NCI-H446 (cell line): ENCODE measurements around the gene CELF4.

Experiments
- DNase-seq, 2 experiments: peaks; one replicate each; lab custom pipeline; 2025; lab: John Stamatoyannopoulos, UW

CELF4 gene

DNA sequence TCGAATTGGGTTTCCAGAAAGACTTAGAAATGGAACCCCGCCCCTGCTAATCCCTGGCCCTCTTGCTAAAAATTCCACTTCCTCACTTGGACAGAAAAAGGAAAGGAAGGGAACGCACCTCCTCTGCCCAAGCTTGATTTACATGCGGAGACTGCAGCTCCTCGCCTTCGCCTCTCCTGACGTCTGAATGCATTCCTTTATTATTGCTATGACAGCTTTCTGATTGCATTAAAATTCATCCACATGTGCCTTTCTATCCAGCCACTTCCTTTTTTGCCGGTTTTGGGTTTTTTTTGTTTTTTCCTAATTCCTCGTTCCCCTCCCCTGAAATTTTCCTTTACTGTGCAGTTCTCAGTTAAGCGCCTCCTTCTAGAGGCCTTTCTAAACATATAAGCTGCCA lies 287.8 kb downstream of the CELF4 start:
- no peak for DNase-seq

DNA sequence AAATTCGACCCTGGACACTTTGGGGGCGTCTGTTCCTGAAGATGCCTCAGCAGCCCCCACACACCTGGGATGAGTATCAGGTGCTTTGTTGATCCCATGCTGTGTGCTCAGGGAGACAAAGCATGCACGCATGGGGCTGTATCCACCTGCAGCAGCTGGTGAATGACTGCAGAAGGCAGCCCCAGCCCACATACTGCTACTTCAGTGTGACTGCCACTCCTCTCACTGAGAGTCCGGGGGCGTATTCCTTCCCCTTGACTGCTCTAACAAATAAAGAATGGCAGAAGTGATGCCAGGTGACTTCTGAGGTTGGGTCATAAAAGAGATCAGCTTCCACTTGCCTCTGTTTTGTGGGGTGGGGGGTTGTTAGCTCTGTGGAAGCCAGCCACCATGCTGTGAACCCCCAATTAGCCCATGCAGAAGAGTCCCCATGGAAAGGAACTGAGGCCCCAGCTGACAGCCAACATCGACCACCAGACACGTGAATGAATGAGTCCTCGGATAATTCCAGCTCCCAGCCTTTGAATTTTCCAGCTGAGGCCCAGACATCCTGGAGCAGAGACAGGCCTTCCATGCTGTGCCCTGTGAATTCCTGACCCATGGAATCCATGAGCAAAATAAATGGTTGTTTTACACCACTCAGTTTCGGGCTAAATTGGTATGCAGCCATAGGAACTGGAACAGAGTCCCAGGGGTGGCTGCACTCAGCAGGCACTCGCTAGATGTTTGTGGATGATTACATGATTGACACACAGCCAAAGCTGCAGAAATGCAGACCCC lies 289.3 kb downstream of the CELF4 start:
- no peak for DNase-seq

DNA sequence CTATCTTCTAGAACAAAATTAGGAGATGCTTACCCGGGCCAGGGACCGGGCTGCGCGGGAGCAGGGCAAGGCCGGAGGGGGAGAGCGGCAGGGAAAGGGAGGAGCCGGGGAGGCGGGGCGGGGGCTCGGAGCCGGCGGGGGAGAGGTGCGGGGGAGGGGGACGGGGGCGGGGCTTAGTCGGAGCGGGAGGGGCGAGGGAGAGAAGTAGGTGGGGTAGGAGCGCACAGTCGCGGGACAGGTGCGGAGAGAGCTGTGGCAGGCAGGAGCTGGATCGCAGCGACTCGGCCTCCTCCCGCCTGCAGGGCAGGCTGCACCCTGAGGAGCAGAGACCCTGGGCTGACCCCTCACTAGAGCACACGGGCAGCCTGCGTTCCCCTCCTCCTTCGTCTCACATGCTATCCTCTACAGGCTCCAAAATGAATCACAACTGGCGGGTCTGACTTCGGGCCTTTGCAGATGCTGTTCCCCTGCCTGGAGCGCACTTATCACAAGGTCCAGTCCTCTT lies 290.3 kb downstream of the CELF4 start:
- no peak for DNase-seq

DNA sequence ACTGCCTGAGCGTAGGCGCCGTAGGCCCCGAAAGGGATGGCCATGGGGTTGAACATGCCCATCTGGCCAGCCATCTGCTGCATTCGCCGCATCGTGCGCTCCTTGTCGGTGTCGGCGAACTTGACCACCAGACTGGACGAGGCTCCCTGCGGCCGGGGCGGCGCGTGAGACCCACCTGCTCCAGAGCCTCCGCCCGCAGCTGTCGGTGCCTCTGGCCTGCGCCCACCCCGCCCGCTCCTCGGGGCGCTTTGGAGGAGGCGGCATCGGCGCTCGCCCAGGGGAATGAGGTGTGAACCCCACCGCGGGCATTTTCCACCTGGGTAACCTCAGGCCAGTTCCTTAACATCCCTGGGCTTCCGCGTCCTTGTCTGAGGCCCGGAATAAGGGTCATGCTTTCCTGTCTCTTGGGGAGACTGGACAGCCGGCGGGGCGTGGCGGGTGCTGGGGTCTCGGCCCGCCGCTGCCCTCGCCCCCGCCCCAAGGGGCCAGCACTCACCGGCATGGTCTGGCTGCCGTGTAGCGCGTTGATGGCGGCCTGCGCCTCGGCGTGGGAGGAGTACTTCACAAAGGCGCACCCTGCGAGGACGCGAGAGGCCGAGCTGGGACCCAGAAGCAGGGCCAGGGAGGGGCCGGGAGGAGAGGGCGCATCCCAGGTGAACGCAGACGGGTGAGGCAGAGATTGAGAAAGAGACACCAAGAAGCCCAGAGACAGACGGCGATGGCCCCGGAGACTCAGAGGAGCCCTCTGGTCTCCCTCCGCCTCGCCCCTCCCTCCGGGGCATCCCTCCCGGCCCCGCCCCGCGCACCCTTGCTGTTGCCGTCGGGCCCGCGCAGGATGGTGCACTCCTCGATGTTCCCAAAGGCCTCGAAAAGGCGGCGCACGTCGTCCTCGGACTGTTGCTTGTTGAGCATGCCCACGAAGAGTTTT lies 291.0 kb downstream of the CELF4 start:
- DNase-seq: no peak

DNA sequence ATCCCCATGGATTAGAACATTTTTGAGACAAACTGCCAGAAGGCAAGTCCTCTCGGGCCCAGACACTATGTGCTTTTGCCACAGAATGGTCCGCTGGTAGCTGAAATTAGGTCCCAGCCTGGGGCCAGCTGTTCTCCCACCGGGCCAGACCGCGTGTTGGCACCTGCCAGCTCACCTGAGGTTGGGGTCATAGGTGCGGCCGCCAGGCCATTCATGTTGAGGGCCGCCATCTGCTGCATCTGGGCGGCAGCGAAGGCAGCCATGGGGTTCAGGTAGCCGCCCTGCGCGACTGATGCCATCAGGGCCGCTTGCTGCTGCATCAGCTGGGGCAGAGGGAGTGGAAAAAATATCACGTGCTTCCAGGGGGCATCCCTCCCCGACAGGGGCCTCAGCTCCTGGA lies 292.8 kb downstream of the CELF4 start:
- DNase-seq: no peak

DNA sequence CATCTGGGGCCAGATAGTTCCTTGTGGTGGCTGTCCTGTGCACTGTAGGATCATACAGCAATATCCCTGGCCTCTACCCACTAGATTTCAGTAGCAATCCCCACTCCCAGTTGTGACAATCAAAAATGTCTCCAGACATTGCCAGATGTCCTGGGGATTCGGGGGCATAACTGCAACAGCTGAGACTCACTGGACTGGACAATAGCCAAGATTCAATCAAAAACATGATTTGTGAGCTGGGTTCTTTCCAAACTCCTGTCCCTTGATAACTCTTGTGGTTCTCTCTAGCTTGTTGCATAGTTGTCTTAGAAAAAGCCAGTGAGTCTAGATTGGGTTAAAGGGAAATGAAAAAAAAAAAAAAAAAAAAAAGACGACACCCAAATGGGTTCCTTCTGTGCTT lies 293.4 kb downstream of the CELF4 start:
- DNase-seq: peak; percentile 50 to 87

DNA sequence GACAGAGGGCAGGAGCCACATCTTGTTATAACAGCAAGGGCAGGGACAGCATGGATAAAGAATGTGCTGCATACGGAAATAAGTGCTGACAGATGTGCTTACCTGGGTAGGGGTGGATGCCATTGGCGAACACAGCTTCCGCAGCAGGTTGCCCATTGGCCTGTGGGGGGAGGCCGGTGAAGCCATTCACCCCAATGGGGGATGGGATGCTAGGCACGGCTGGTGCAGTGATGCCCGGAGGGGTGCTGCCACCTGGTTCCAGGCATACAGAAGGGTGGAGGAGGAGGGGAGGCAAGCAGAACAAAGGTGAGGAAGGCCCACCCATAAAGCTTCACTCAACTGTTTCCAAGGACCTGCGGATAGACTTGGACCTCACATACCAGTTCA lies 294.9 kb downstream of the CELF4 start:
- no peak for DNase-seq

DNA sequence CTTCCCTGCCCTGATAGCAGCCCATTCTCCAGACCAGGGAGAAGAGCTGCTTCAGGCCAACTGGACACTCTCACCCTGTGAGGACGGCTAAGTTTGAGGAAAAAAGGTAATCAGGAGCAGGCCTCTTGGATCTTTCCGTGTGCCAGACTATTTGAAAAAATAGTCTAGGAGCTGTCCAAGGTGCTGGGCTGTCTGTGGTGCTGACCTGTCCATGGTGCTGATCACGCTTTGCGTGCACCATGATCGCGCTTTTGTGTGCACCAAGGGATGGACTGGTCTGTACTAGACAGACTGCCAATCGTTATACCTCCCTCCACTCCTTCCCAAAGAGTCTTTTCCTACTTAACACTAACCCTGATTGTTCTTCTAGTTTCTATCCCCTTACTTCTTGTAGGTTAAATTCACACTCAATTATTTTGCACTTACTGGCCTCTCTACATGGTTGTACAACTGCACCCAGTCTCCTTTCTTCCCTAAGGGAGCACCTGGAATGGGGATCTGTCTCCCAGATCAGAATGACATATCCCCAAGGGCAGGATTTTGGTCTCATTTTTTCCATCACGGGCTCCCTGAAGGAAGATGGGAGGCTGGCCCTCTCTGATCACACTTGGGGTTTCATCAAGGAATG lies 295.4 kb downstream of the CELF4 start:
- no peak for DNase-seq

DNA sequence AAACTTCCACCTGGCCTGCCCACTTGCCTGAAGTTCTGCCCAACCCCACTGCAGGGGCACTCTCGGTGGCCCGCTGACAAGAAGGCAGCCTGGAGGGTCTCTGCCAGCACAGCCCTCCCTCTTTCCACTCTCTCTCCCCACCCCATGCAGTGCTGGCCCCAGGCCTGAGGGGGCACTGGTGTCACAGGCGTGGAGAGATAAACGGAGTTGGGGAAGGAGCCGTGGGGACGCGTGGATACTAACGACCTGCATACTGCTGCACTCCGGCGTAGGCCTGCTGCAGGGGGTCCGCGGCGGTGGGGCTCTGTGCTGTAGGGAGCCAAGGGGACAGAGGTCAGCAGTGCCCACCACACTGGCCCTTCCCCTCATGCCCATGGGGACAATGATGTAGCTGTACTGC lies 299.3 kb downstream of the CELF4 start:
- DNase-seq: no peak

DNA sequence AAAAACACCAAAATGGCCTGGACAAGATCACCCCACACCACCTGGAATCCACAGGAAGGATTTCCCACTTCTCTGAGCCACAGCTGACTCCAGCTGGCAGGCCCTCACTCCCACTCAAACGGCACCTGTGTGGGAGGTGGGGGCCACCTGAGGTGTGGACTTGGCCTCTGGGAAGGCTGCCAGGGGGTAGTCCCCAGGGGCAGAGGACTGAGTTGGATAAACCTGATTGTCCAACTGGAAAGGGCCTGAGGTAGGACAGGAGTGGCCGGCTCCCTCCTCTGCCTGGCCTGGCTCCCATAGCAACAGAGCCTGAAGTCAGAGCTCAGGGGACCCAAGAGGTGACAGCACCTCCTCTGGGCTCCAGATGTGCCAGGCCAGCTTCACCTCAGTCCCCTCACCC lies 300.2 kb downstream of the CELF4 start:
- DNase-seq: no peak

DNA sequence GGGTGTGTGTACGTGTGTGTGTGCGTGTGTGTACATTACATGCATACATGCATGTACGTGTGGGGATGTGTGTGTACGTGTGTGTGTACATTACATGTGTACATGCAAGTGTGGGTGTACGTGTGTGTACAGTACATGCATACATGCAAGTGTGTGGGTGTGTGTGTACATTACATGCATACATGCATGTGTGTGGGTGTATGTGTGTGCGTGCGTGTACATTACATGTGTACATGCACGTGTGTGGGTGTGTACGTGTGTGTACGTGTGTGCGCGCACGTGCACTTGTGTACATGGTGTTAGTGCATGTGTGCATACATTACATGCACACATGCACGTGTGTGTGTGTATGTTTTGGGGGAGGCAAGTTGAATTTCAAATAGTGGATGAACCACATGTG lies 300.6 kb downstream of the CELF4 start:
- no peak for DNase-seq

DNA sequence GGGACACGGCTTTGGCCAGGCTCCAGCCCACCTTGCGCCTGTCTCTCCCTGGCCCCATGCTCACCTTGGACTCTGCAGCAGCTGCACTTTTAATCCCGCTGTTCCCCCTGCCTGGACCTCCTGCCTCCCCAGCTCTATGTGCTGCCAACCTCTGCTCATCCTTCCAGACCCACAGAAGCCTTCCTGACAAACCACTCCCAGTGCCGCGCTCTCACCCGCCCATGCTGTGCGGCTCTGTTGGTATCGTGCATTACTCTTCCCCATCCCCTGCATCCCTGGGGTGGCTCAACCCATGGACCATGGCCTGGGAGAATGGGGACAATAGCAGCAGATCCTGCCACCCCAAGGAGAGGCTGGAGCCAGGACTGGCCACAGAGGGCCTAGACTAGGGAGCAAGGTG lies 303.6 kb downstream of the CELF4 start:
- DNase-seq: no peak

DNA sequence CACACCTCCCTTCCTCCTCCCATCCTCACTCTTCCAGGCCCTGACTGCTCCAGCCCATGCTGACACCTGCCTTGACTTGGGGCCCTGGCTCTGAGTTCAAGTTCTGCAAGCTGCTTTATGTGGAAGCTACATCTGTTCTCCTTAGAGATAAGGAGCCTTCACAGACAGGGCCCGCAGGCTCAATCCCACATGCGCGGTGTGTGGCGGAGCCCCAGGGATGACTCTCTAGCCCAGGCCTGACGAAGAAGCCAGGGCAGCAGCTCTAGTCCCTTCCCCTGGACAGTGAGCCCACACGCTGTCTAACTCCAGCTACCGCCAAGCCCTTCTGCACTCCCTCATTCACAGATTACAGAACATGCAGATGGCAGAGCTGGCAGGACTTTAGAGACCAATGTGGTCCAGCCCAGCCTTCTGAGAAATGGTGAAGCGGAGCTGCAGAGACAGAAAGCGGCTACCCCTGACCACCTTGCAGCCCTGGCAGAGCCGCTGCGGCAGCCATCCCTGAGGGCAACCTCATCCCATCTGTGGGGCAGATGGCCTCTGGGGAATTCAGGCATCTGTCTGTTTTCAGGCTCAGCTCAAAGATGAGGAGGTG lies 304.3 kb downstream of the CELF4 start:
- peak in 1 of 2 experiments; percentile 63 for DNase-seq

DNA sequence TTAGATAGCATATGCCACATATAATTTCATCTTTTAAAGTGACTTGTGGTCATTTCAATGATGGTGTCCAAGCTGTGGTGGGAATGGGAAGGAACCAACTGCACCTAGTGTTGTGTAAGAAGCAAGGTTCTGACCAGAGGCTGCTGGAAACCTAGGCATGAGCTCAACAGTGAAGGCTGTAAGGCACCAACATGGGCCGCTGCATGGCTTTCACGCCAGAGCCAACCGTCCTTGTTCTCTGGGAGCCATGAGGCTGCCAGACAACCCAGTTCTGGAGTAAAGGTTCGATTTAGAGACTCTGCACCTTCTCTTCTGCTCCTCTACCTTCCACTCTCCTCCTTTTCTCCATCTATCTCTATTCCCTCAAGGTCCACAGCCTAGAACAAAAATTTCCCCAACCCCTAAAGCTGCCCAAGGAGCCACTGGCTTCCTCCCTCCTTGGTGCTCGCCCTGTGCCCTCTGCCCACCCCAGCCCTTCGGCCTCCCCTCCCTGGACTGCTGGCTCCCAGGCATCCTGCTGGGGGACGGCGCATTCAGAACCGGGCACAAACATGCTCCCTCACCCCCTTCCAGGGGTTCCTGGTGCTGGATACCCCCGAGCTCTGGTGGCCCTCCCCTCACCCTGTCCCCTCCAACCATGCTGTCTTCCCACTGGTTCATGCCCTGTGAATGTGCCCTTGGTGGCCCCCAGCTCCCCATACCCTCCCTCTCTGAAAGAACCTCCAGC lies 305.1 kb downstream of the CELF4 start:
- no peak for DNase-seq

DNA sequence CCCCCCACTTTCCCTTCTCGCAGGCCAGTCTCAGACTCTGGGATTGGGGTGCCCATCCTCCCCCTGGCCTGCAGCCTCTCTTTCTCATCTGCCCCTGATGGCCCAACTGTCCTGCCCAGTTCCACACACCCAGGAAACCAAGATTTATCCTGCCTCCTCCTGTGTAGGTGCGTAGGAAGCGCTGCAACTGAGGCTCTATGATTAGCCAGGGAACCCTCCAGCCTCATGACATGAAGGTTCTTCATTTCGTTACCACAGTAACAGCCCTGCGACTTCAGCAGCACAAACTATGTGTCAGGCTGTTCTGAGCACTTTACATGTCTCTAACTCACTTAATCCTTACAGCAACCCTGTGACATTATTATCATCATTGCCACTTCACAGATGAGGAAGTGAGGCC lies 305.9 kb downstream of the CELF4 start:
- DNase-seq: no peak

DNA sequence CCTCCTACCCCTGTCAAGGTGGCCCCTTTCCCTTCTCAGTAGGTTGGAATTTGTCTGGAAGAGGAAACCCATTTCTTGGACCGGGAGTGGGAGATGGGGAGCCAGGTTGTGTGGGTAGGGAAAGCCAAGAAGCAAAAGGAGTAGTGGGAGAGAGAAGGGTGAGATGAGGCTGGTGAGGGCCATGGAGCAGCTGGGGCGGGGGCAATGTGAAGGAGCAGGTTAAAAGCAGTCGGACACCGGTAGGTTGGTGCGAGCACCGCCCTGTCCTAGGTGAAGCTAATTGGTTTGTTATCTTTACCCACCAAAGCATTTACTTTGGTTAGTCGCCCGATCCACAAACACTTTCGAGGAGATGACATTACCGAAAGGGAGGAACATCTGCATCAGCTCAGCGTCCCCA lies 306.8 kb downstream of the CELF4 start:
- no peak for DNase-seq

DNA sequence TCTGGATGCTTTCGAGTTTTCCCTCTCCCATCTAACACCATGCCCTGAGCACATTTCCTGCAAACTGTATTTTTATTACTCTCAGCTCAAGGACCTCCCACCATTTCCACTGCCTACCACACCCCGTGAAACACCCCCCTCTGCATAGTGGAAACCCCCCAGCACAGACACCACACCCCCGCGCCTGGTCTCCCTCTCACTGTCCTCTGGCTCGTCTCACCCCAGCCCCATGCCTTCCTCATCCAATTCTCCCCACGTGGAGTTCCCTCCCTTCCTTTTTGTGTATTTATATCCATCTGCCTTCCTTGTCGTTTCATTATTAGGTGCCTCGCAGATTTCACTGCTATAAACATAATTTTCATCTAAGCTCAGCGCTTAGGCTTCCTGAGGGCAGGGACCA lies 307.5 kb downstream of the CELF4 start:
- no peak for DNase-seq

DNA sequence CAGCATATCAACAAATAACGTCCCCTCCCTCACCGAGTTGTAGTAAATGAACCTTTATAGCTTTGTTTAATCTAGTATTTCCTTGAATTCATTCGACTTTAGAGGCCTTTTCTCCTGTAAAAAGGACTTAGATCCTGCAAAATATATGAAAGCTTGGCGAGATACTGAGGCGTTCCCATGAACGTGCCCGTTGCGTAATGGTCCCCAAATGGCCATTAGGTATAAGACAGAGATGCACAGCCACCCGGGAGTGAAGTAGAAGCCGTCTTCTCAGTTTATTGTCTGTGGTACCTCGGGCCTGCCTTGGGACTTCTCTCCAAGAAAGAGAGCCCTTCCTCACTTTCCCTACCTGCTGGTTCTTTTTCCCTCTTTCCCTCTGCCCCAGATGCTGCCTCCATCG lies 310.6 kb downstream of the CELF4 start:
- DNase-seq: no peak

DNA sequence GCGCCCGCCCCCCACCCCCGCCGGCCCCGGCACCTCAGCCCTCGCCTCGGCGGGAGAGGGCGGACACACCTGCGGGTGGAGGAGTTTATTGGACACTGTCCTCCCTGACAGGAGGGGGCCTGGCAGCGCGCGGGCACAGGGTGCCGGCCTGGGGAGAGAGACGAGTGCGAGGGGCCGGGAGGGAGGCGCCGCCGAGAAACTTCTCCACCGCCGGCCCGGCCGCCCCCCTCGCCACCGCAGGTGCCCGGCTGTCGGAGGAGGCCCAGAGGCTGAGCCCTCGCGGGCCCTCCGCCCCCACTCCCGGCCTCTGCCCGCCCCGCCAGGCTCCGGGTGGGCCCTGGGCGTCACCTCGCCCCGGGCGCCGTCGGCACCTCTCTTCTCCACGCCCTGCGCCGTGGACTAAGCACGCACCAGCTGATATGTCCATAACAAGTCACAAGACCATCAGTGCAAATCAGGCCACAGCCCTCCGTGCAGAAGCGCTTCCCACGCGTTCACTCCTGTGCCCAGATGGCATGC lies 311.3 kb downstream of the CELF4 start:
- no peak for DNase-seq

DNA sequence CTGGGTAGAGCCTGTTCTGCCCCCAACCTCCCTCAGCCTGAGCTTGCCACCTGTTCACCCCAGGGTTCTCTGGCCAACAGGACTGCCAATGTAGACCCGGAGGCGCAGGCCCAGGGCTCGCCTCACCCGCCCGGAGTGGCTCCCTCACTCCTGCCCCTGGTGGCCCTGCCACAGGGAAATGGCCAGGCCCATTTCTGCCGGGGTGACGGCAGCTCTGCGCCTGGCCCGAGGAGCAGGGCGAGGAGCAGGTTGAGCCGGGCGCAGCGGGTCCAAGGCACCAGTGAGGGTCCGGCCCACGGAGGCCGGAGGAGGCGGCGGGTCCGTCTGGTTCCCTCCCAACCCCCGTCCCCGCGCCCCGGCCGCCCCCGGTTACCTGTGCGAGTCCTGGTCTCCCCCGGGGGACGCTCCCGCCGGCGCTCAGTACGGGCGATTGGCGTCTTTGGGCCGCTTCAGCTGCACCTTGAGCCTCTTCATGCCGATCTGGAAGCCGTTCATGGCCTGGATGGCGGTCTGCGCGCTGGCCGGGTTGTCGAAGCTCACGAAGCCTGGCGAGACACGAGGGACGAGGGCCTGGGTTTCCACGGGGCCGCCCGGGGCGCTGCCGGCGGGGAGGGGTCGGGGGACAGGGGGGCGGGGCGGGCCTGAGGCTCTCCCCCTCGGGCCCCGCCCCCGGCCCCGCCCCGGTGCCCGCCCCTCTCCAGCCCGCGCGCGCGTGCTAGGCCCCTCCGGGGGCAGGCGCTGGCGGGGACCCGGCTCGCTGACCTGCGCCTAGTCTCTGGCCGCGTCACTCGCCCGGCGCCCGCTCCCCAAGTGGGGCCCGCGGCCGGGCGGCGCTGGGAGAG lies 312.0 kb downstream of the CELF4 start:
- no peak for DNase-seq
